Activated gamma-delta T cell (primary cell): Measurements from ENCODE around the gene PPTC7.
"Not testable (repeated sequence)": the region's sequence is repeated elsewhere in the genome, so short reads cannot be mapped to it uniquely, and the experiment has no call there.

Experiments
- DNase-seq: peaks from one replicate; lab custom pipeline; 2025; lab: John Stamatoyannopoulos, UW

The PPTC7 gene

DNA sequence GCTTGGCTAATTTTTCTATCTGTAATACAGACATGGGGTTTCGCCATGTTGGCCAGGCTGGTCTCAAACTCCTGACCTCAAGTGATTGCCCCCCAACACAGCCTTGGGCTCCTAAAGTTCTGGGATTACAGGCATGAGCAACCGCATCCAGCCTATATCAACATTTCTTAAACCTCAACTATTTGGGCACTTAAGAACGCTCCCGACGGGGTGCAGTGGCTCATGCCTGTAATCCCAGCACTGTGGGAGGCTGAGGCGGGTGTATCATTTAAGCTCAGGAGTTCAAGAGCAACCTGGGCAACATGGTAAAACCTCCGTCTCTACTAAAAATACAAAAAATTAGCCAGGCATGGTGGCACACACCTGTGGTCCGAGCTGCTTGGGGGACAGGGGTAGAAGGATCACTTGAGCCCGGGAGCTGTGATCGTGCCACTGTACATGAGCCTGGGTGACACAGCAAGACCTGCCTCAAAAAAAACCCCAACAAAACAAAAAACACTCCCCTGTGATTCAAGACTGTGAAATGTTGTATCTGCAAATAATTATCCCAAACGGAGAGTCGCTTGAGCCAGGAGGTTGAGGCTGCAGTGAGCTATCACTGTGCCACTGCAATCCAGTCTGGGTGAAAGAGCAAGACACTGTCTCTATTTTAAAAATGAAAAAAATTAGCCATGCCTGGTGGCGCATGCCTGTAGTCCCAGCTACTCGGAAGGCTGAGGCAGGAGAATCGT is 21.5 kb downstream of the PPTC7 start:
- DNase-seq, result no peak

DNA sequence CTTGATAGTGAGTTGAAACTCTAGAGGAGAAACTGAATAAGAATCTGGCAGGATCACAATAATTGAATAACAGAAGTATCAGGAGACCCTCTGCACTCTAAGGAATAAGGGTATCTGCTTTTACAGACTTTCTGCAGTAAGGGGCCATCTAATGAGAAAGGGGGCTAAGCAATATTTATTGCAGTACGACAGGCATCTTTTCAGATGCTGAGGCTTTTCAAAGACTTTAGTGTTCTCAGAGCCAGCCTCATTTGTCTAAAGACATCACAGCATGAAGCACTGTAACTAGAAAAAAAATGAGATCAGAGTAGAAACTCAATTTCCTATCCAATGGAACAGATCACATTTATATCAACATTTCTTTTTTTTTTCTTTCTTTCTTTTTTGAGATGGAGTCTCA is 22.2 kb downstream of the PPTC7 start:
- DNase-seq, result no peak

- no peak for DNase-seq
These were observed 23.1 kb downstream of the PPTC7 start for GRCh38 chr12:110560048-110560447.

DNA sequence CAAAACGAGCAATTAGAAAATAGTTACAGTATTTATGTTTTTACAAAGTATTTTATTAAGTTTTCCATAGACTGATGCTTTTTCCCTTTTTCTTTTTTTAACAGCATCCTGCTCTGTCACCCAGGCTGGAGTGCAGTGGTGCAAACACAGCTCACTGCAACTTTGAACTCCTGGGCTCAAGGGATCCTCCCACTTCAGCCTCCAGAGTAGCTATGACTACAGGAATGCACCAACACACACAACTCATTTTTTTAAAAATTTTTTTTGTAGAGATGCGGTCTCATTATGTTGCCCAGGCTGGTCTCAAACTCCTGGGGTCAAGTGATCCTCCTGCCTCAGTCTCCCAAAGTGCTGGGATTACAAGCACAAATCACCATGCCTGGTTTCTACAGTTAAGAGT is 24.2 kb downstream of the PPTC7 start:
- DNase-seq, result not testable (repeated sequence)

DNA sequence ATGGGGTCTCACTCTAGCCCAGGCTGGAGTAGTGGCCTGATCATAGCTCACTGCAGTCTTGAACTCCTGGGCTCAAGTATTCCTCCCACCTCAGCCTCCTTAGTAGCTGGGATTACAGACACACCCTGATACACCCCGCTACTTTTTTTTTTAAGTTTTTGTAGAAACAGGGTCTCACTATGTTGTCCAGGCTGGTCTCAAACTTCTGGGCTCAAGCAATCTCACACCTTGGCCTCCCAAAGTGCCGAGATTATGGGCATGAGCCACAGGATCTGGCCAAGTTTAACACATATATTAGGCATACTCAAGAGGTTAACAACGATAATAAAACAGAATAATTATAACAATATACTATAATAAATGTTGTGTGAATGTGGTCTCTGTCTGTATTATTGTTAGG is 25.8 kb downstream of the PPTC7 start:
- no peak for DNase-seq

- DNase-seq, result no peak
These were observed 26.4 kb downstream of the PPTC7 start for GRCh38 chr12:110556705-110557104.

DNA sequence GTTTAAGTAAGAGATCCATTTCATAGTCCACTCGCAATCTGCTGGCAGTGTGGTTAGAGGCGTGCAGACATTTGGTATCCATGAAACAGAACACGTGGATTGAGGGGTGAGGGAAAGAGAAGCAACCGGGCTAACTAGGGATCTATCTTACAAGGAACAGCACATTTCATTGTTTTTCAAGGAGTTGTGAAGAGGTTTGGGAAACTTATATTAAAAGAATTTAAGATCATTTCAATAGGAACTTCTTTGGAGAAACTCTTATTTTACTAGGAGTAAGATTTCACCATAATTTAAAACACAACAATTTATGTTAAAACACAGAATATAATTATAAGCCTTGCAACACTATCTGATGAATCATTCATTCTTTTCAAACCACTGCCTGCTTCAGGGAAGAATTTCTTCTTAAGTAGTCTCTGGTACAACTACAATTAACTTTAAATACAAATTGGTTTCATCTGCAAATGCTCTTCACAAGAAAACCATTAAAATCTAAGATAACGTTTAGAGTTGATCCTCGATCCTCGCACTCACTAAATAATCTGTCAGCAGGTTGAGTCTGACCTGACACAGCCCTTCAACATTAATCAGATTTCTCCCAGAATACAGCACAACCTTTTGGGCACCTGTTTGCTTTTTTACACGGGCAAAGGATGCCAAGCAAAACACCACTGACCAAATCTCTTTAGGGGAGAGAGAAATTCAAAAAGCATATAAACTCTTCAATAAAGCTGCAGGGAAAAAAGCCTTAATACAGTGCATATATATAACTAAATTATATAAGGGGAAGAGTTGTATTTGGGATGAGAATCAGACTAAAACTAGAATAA is 27.3 kb downstream of the PPTC7 start:
- no peak for DNase-seq

GRCh38 chr12:110554184-110554583 is 28.9 kb downstream of the PPTC7 start:
- no peak for DNase-seq

DNA sequence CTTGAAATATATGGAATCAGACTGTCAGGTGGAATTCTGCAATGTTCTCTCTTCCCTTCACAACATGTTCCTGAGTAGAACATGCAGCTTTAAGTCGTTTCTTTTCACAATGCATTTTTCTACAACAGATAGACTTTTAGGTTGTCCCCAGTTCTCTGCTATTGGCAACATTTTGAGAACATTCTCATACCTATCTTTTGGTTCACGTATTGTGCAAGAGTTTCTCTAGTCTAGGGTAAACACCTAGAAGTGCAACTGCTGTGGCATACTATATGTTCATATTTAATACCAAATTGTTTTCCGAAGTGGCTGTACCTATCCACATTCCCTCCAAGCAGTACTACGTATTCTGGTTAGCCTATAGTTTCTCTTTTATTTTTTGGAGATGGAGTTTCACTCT is 32.1 kb downstream of the PPTC7 start:
- DNase-seq, result no peak

- no peak for DNase-seq
These were observed 33.4 kb downstream of the PPTC7 start for GRCh38 chr12:110549716-110550115.

GRCh38 chr12:110548678-110549077 is 34.4 kb downstream of the PPTC7 start:
- DNase-seq, result no peak

- DNase-seq, result no peak
These were observed 36.0 kb downstream of the PPTC7 start for GRCh38 chr12:110547090-110547489.

DNA sequence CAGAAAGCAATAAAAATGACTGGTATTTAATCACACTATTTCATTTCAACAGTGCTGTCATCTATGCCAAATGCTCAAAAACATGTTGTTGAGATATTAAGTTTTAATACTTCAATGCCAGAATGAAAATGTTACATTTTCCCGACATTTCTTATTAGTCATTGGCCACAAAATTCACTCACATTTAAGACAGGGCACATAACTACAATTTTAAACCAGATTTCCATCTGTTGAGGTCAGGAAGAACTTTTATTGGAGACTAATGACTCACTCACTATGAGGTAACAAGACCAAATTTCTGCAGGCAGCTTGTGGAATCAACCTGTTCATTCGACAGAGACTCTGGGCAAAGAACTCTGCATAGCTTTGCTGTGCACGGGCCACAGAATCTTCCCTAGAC is 36.8 kb downstream of the PPTC7 start:
- no peak for DNase-seq

DNA sequence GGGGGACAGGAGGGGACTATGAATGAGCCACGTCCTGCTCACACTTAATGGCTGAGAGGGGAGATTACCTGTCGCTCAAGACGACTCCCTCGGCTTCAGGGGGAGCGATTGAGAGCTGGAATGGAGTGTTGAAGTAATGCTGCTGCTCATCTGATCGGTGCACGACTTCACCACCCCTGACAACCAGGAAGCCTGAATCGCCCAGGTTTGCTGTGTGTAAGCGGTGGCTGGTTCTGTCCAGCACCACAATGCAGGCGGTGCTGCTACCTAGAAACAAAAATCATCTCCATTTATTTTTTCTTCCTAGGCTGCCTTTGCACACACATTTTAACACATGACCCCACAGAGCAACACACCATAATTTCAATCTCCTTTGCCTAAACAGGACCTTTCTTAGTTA is 37.3 kb downstream of the PPTC7 start:
- DNase-seq, result no peak

DNA sequence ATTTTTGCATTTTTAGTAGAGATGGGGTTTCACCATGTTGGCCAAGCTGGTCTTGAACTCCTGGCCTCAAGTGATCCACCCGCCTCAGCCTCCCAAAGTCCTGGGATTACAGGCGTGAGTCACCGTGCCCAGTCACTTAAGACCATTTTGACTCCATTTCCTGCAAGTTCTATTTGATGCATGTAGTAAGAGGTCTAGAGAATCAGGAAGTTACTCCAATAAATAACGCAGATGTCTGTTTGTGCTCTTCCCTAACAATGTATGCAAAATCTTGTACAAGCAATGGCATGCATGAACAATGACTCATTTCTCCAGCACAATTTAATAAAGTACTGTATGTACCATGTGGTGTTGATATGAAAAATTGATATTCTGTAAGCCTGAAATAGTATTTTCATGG is 37.9 kb downstream of the PPTC7 start:
- not testable (repeated sequence) for DNase-seq

DNA sequence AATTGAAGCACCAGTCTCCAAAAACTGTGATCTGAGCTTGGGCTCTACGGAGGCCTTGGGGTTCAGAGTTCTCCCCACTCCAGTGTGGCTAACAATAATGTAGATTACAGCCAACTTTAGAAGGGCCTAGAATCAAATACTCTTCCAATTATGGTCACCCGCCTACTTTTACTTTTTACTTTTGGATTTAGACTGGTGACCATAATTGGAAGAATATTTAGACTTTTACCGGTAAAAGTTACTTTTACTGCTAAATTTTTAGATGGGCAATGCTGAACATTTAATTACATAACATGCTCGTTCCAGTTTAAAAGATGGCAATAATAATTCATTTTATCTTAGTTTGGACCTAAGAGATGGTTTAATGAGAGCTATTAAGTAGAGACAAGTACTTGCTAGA is 39.2 kb downstream of the PPTC7 start:
- no peak for DNase-seq

- DNase-seq, result no peak
These were observed 39.7 kb downstream of the PPTC7 start for GRCh38 chr12:110543252-110543959.

DNA sequence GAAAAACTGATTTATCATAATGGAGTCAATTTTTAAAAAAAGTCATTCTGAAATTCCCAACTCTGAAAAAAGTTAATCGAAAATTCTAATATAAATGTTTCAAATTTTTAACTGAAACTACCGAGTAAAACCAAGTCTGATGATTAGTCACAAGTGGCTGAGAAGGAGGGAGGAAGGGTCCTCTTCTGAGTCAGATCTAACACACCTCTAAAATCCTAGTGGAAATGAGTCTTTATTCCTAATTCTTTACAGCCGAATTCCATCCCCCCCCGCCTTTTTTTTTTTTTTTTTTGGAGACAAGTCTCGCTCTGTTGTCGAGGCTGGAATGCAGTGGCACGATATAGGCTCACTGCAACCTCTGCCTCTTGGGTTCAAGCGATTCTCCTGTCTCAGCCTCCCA is 43.1 kb downstream of the PPTC7 start:
- no peak for DNase-seq

DNA sequence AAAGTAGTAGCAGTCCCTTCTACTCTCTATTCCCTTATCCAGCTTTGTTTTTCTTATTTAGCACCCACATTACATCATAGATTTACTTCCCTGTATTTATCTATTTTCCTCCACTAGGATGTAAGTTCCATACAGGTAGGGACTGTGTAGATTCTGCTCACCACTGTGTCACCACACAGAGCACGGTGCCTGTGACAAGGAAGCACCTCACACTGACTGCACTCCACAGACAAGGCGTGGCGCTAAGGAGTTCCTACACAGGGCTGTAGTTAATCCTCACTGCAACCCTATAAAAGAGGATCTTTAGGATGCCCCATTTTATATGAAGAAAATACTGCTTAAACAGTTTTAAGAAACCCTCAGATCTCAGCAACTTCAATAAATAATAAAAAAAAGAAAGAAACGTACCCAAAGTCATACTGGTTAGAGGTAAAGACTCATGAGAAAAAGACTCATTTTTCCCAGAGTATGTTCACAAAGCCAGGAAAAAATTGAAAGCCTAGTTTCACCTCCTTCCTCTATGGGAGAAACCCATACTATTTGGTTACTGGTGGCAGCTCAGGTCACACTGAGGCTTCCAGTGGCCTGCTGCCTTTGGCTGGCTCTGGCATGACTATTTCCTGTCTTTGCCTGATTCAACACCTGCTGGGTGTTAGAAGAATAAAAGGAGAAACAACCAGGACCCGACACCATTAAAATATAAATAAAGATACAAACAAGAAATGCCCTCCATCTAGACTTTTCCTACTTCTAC is 44.1 kb downstream of the PPTC7 start:
- DNase-seq, result no peak

DNA sequence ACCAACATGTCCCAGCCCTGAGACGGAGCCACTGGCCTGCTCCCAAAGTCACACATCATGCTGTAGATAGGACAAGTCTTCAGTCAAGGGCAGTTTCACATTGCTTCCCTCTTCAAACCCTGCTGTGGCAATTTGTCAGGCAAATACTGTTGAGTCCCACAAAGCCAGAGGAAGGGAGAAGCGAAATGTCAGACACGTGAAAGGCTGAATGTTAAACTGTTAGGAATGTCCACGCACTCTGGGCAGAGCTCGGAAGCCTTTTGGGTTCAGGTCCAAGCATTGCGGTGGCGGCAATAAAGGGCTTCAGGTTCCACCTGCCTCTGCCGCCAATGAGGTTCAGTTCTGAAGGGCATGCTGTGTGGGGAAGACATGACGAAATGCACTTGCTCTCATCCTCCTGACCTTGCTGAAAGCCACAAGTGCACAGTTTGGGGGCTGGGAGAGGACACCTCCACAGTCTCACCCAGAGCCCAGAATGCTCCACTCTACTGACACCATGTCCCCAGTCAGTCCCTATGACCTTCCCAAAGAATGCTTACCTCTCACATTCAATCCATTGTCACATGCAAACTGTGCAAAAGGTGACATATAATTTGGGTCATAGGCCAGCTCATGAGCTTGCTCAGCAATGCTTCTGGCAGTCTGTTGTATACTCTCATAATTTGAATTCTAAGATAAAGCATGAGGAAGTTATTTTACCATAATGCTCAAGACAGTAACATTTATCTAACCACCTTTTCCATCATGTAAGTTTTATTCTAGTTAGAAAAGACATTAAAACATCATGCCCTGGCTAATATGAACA is 45.3 kb downstream of the PPTC7 start:
- DNase-seq, result no peak
